H1 (cell line): Measurements from ENCODE around the gene CTIF. TPM values are rescaled to one million over a fixed set of nuclear protein-coding genes. Genes with fewer than 3 reads are reported as not detected.

Experiments used
- CTCF ChIA-PET: fragments of 300-600 bp; sonication (Branson Sonifier 250); formaldehyde crosslinking; loops from one replicate; lab custom pipeline; 2021; ENCODE audit not compliant: partially characterized antibody; lab: Charles Lee
- POLR2A ChIA-PET: fragments of 300-600 bp; sonication (Branson Sonifier 250); formaldehyde crosslinking; loops from one replicate; lab custom pipeline; 2021; ENCODE audit warnings: inconsistent platforms; ENCODE audit not compliant: partially characterized antibody; lab: Charles Lee
- DNase-seq, 2 experiments: peaks; one replicate each; pipeline versions ENCODE4 v3.0.0 to v3.0.0-alpha.2; 2010 to 2022; ENCODE audit warnings: low spot score in 2 of 2, low read depth in 1 of 2, mixed read lengths in 1 of 2
- FAIRE-seq: peaks from 2 replicates; lab custom pipeline; 2011; peaks lifted over from hg19 to GRCh38; lab: Jason Lieb, UNC
- H2AFZ ChIP-seq: 2 replicates; pipeline ENCODE4 v1.8.1; 2012; ENCODE audit warnings: low read length, inconsistent platforms
- H2AK5ac ChIP-seq: 2 replicates; pipeline ENCODE4 v1.6.1; 2013; ENCODE audit warnings: low read depth, low read length
- H2BK120ac ChIP-seq: replicated peaks from 2 replicates; pipeline ENCODE3; 2013; ENCODE audit warnings: low read depth, low read length, inconsistent platforms
- H2BK12ac ChIP-seq: 2 replicates; pipeline ENCODE4 v1.6.1; 2013; ENCODE audit warnings: low read depth, low read length
- H2BK15ac ChIP-seq: 2 replicates; pipeline ENCODE4 v1.6.1; 2013; ENCODE audit warnings: low read length
- H2BK20ac ChIP-seq: 2 replicates; pipeline ENCODE4 v1.6.1; 2013; ENCODE audit warnings: low read length
- H2BK5ac ChIP-seq: 2 replicates; pipeline ENCODE4 v1.6.1; 2013; ENCODE audit warnings: low read depth, low read length
- H3K14ac ChIP-seq: 2 replicates; pipeline ENCODE4 v1.6.1; 2013; ENCODE audit warnings: inconsistent platforms; ENCODE audit not compliant: insufficient read length
- H3K18ac ChIP-seq: 2 replicates; pipeline ENCODE4 v1.6.1; 2013; ENCODE audit warnings: low read length; ENCODE audit errors: extremely low read depth
- H3K23ac ChIP-seq: 2 replicates; pipeline ENCODE4 v1.6.1; 2013; ENCODE audit warnings: inconsistent platforms; ENCODE audit not compliant: insufficient read length
- H3K23me2 ChIP-seq: 2 replicates; pipeline ENCODE4 v1.6.1; 2013; ENCODE audit warnings: low read depth, low read length
- H3K27ac ChIP-seq: 2 replicates; pipeline ENCODE4 v1.6.1; 2011; ENCODE audit warnings: low read depth, low read length, inconsistent platforms
- H3K27me3 ChIP-seq, 4 experiments: replicated peaks in 1 of 4; 1 replicate in 1 of 4; 2 replicates in 3 of 4; pipeline versions ENCODE4 v1.6.1 to v1.8.1; 2011 to 2013; ENCODE audit warnings: low read length in 3 of 4, mild to moderate bottlenecking in 3 of 4, inconsistent platforms in 2 of 4, mixed read lengths in 2 of 4, moderate library complexity in 1 of 4; ENCODE audit not compliant: control insufficient read depth in 3 of 4, insufficient read depth in 3 of 4; ENCODE audit errors: extremely low read depth in 1 of 4
- H3K36me3 ChIP-seq, 4 experiments: 2 replicates each; pipeline versions ENCODE4 v1.6.1 to v1.8.1; 2011 to 2013; ENCODE audit warnings: mild to moderate bottlenecking in 4 of 4, low read length in 3 of 4, moderate library complexity in 2 of 4, control low read depth in 1 of 4, inconsistent platforms in 1 of 4; ENCODE audit not compliant: insufficient read depth in 4 of 4, control insufficient read depth in 2 of 4
- H3K4ac ChIP-seq: replicated peaks from 2 replicates; pipeline ENCODE3; 2013; ENCODE audit warnings: low read length, low read depth, mixed read lengths, inconsistent platforms; ENCODE audit not compliant: insufficient read length
- H3K4me1 ChIP-seq, 4 experiments: replicated peaks in 1 of 4; 1 replicate in 1 of 4; 2 replicates in 3 of 4; pipeline versions ENCODE4 v1.6.1 to v1.8.1; 2011 to 2013; ENCODE audit warnings: low read length in 3 of 4, inconsistent platforms in 2 of 4, mixed read lengths in 1 of 4; ENCODE audit not compliant: insufficient read depth in 4 of 4, control insufficient read depth in 3 of 4
- H3K4me2 ChIP-seq, 2 experiments: 2 replicates each; pipeline versions ENCODE4 v1.6.1 to v1.8.1; 2011 to 2013; ENCODE audit warnings: low read depth in 2 of 2, low read length in 2 of 2, control low read depth in 1 of 2, inconsistent platforms in 1 of 2, mild to moderate bottlenecking in 1 of 2; ENCODE audit not compliant: insufficient read depth in 1 of 2
- H3K4me3 ChIP-seq, 4 experiments: fragments of 200-600, 300-600 bp in 1 of 4; sonication (generic), shearing (Covaris generic), sonication (Bioruptor Twin) in 1 of 4; 2 replicates each; pipeline versions ENCODE4 v1.5.1 to v1.8.1; 2011 to 2016; ENCODE audit warnings: low read length in 4 of 4, low read depth in 3 of 4, control low read depth in 2 of 4, inconsistent platforms in 2 of 4, mild to moderate bottlenecking in 2 of 4, mixed read lengths in 1 of 4, moderate library complexity in 1 of 4; ENCODE audit not compliant: insufficient read depth in 2 of 4; ENCODE audit errors: extremely low read depth in 1 of 4
- H3K56ac ChIP-seq: replicated peaks from 2 replicates; pipeline ENCODE3; 2013; ENCODE audit warnings: low read depth, mild to moderate bottlenecking, mixed read lengths, low read length, inconsistent platforms; ENCODE audit not compliant: insufficient read length
- H3K79me1 ChIP-seq: 2 replicates; pipeline ENCODE4 v1.6.1; 2013; ENCODE audit warnings: low read depth, low read length, control low read depth
- H3K79me2 ChIP-seq, 2 experiments: 2 replicates each; pipeline versions ENCODE4 v1.6.1 to v1.8.1; 2012 to 2013; ENCODE audit warnings: low read length in 2 of 2, mild to moderate bottlenecking in 2 of 2, inconsistent platforms in 1 of 2; ENCODE audit not compliant: insufficient read depth in 2 of 2, control insufficient read depth in 1 of 2
- H3K9ac ChIP-seq, 4 experiments: replicated peaks in 1 of 4; 1 replicate in 1 of 4; 2 replicates in 3 of 4; pipeline versions ENCODE4 v1.6.1 to v1.8.1; 2011 to 2013; ENCODE audit warnings: low read depth in 3 of 4, low read length in 3 of 4, control low read depth in 2 of 4, mild to moderate bottlenecking in 2 of 4, moderate library complexity in 2 of 4, inconsistent platforms in 1 of 4; ENCODE audit errors: extremely low read depth in 1 of 4
- H3K9me3 ChIP-seq, 2 experiments: 2 replicates each; pipeline versions ENCODE4 v1.6.1 to v1.8.1; 2012 to 2013; ENCODE audit warnings: mild to moderate bottlenecking in 2 of 2, moderate library complexity in 2 of 2, control low read depth in 1 of 2, inconsistent platforms in 1 of 2, low read depth in 1 of 2, low read length in 1 of 2, mixed read lengths in 1 of 2; ENCODE audit not compliant: insufficient read depth in 2 of 2
- H4K20me1 ChIP-seq, 2 experiments: replicated peaks in 1 of 2; 2 replicates each; pipeline versions ENCODE3 to v1.8.1; 2011 to 2013; ENCODE audit warnings: inconsistent platforms in 2 of 2, low read length in 2 of 2, mild to moderate bottlenecking in 1 of 2; ENCODE audit not compliant: insufficient read depth in 2 of 2, control insufficient read depth in 1 of 2
- H4K5ac ChIP-seq: 2 replicates; pipeline ENCODE4 v1.6.1; 2013; ENCODE audit warnings: low read length, low read depth, mixed read lengths, inconsistent platforms; ENCODE audit not compliant: insufficient read length
- H4K8ac ChIP-seq: 2 replicates; pipeline ENCODE4 v1.8.0; 2013; ENCODE audit warnings: mild to moderate bottlenecking, moderate library complexity, low read length, inconsistent platforms; ENCODE audit not compliant: insufficient read depth; ENCODE audit errors: extremely low read depth
- H4K91ac ChIP-seq: replicated peaks from 2 replicates; pipeline ENCODE3; 2013; ENCODE audit warnings: low read length, mixed read lengths, inconsistent platforms; ENCODE audit not compliant: insufficient read length
- BCL11A ChIP-seq, 2 experiments: IDR thresholded peaks; one replicate each; pipeline ENCODE4 v1.6.1; 2011; ENCODE audit warnings: low read depth in 2 of 2, low read length in 2 of 2, mild to moderate bottlenecking in 2 of 2
- CBX8 ChIP-seq: fragments of 300-800, 300-1000 bp; sonication (generic); IDR thresholded peaks from 2 replicates; pipeline ENCODE4 v1.7.1; 2016; ENCODE audit warnings: low read depth, low read length, borderline replicate concordance
- CHD1 ChIP-seq: IDR thresholded peaks from 2 replicates; pipeline ENCODE4 v1.6.1; 2012; ENCODE audit warnings: low read depth, low read length, improper control_type of control experiment
- EZH2 ChIP-seq: fragments of 200-600 bp; sonication (generic); IDR thresholded peaks from 2 replicates; pipeline ENCODE4 v1.7.1; 2012; ENCODE audit warnings: low read depth, mild to moderate bottlenecking, moderate library complexity, low read length, inconsistent platforms; ENCODE audit not compliant: severe bottlenecking
- HDAC6 ChIP-seq: IDR thresholded peaks from one replicate; pipeline ENCODE4 v1.7.1; 2012; ENCODE audit warnings: low read depth, mild to moderate bottlenecking, inconsistent platforms, low read length, moderate library complexity
- NANOG ChIP-seq: IDR thresholded peaks from 2 replicates; pipeline ENCODE4 v1.6.1; 2011; ENCODE audit warnings: low read length, low read depth, mild to moderate bottlenecking, inconsistent platforms; ENCODE audit not compliant: insufficient read depth, poor library complexity, severe bottlenecking
- POU5F1 ChIP-seq: IDR thresholded peaks from 2 replicates; pipeline ENCODE4 v1.6.1; 2011; ENCODE audit warnings: low read depth, mild to moderate bottlenecking, low read length, moderate library complexity
- RFX5 ChIP-seq: IDR thresholded peaks from 2 replicates; pipeline ENCODE4 v1.6.1; 2011; ENCODE audit warnings: low read depth, low read length, improper control_type of control experiment, borderline replicate concordance
- TAF7 ChIP-seq: optimal IDR thresholded peaks from 2 replicates; pipeline ENCODE3; 2011; ENCODE audit warnings: low read depth, mild to moderate bottlenecking, inconsistent platforms, low read length, moderate library complexity, borderline replicate concordance
- TCF12 ChIP-seq: IDR thresholded peaks from 2 replicates; pipeline ENCODE4 v1.6.1; 2011; ENCODE audit warnings: low read depth, mild to moderate bottlenecking, low read length
- WGBS, 2 experiments: shearing (Covaris generic) in 1 of 2; methylation state at CpG; one replicate each; pipeline versions ENCODE4 v1.1.6 to v1.1.7; 2013 to 2015; ENCODE audit warnings: low lambda C conversion rate in 2 of 2, mixed read lengths in 2 of 2, inconsistent platforms in 1 of 2, low coverage in 1 of 2, missing lambda C conversion rate in 1 of 2; ENCODE audit not compliant: insufficient replicate concordance in 2 of 2, insufficient coverage in 1 of 2, insufficient read length in 1 of 2; ENCODE audit errors: extremely low coverage in 1 of 2, missing lambda C conversion rate in 1 of 2; 5-methylcytosine and 5-hydroxymethylcytosine counted together
- polyA plus RNA-seq, 7 experiments: library from polyadenylated mRNA; depleted of rRNA in 3 of 7; stranded (reverse) in 5 of 7; unstranded in 2 of 7; fragments of >200 nt in 5 of 7; fragments of 200-250 nt in 2 of 7; gene quantifications; 1 replicate in 5 of 7; 2 replicates in 1 of 7; 4 replicates in 1 of 7; pipeline versions ENCODE4 v1.2.1 to v1.2.3, GENCODE V29; 2011 to 2013; ENCODE audit warnings: missing spikeins in 2 of 7, mixed read lengths in 2 of 7
- total RNA-seq: library from RNA; stranded (reverse); fragmentation: NEBNext Ultra II Directional; extraction: Animal tissue kit (Norgen Biotek cat#: 25700); gene quantifications from 2 replicates; pipeline ENCODE4 v1.2.1, GENCODE V29; 2021

Gene CTIF
- total and polyA plus RNA-seq, 2 of the 8 experiments (the other 6 are each of a cell fraction or from before 2014, with no cell fraction given) = 9.0 to 17.8 TPM

DNA sequence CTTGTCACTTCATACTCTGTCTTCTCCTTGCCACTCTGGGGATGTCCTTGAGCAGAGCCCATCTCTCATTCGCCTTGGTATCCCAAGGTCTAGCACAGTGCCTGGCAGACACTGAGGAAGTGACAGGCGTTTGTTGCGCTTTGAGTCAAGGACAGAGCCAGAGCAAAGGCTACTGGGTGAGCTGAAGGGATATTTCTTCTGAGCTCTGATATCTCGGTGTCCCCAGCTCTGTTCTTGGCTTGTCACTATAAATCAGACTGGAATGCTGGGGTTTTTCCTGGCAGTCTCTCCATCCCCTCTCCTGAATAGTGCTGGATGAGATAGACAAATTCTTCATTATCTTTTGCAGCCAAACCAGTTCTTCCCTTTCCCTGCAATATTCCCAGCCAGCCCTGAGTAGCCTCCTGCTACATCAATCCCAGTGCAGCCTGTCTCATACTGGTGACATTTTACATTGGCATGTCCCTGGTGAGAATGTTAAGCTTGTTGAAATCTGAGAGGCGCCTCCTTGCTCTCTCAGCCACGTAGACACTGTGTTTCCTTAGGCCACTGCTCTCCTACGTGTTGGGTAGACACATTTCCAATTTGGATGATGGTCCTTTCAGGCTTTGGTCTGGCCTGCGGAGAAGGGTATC, 61.7 kb downstream of the CTIF start:
- Histone ChIP-seq H2AFZ (no peak overlapping the region), H3K9me3 (no peaks in the 10 kb centered on the region), H3K23ac (no peak overlapping the region), H3K23me2 (peaks cover 10% of the 10 kb centered on the region; the same call in 1 of the 2 replicates), H3K9ac (no peak overlapping the region), H3K4me2 (no peak overlapping the region), H3K4me1 (peaks cover 0 to 7% (median under 1%) of the 10 kb centered on the region in 4 experiments; a peak in 3 of 7 replicates), H4K5ac (no peak overlapping the region), H3K56ac (no peak overlapping the region), H2BK120ac (no peak overlapping the region), H3K14ac (no peak overlapping the region), H2BK15ac (no peak overlapping the region), H4K91ac (no peak overlapping the region), H4K20me1 (peaks cover 0 to 9% of the 10 kb centered on the region in 2 experiments), H2BK12ac (no peak overlapping the region), H3K27ac (no peak overlapping the region), H3K4ac (no peak overlapping the region), H4K8ac (no peak overlapping the region), H3K36me3 (no peaks in the 10 kb centered on the region), H2BK5ac (no peak overlapping the region), H2BK20ac (no peak overlapping the region), H3K79me1 (0 out of 2 replicates have a peak, but pooled peaks cover 3% of the 10 kb centered on the region), H3K18ac (no peak overlapping the region), H3K27me3 (no peaks in the 10 kb centered on the region), H2AK5ac (no peak overlapping the region), H3K4me3 (no peak overlapping the region), H3K79me2 (0 out of 4 replicates have a peak, but pooled peaks cover 0 to 2% of the 10 kb centered on the region in 2 experiments)
- ChIA-PET POLR2A (interaction anchor here (1.0 kb wide), 1 partner anchor 62 kb away, joined by 3 read pairs; the partner anchor contains the start of gene CTIF), CTCF (interaction anchor here (0.6 to 4.9 kb wide), 14 partner anchors 9 to 1829 kb away, joined by 3 to 22 read pairs (median 3); no protein-coding TSS in a partner anchor)
- no peak for FAIRE-seq
- 91% methylated on average over 8 of the region's 8 CpGs; no CpG with 5 or more reads in 1 of the 2 experiments for WGBS, 2 experiments
- DNase-seq = no peak
- TF ChIP-seq BCL11A (IDR thresholded peaks at IDR 0.05; ENCODE audit: low read depth in 2 of 2, low read length in 2 of 2) (no peak), RFX5 (no peak), TCF12 (no peak), CHD1 (no peak), POU5F1 (no peak), NANOG (no peak), TAF7 (no peak), EZH2 (no peak), HDAC6 (no peak), CBX8 (no peak)
